ENCODE data around the gene CYP4B1.

The CYP4B1 gene

GRCh38 chr1:46797696-46798470, 963 bp upstream of the CYP4B1 start:
- DNase-seq (ENCODE audit: low spot score): no peak

DNA sequence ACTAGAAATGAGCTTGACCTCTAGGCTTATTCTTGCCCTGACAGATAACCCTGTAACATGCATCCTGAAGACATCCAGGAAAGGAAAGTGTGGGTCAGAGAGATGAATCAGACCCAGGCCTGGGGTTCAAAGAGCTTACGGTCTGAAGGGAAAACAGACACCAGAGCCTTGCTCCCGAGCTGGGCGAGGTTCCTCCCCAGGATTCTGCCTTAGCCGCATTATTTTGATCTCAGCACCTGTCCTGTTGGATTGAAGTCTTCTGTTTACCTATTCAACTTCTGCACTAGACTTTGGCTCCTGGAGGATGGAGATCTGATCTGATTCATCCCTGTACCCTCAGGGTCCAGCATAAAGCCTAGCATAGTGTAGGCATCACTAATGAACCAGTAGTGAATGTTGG, 1.9 kb downstream of the CYP4B1 start:
- DNase-seq (ENCODE audit: low spot score): no peak

- no peak for DNase-seq (ENCODE audit: low spot score)
Observed at GRCh38 chr1:46801323-46802055, 2.6 kb downstream of the CYP4B1 start.

DNA sequence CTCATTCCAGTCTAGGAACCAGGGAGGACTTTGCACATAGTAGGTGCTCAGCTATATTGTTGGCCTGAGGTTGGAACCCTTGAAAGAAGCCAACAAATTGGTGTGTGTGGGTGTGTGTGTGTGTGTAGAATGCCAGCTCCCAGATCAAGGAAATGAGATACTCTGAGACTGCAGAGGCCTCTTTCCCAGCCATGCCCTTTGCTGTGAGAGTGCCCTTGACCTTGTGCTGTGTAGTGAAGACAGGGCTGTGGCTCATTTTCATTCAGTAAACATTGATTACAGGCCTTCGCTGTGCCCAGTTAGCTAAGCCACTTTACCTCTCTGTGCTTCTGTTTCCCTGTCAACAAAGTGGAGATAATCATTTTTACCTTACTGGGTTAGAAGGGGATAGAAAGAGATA, 3.2 kb downstream of the CYP4B1 start:
- no peak for DNase-seq (ENCODE audit: low spot score)

GRCh38 chr1:46802901-46803574, 4.2 kb downstream of the CYP4B1 start:
- no peak for DNase-seq (ENCODE audit: low spot score)

GRCh38 chr1:46804027-46804889, 5.4 kb downstream of the CYP4B1 start:
- no peak for DNase-seq (ENCODE audit: low spot score)

- no peak for DNase-seq (ENCODE audit: low spot score)
Observed at GRCh38 chr1:46804926-46805325, 6.1 kb downstream of the CYP4B1 start.

GRCh38 chr1:46805755-46806154, 6.9 kb downstream of the CYP4B1 start:
- DNase-seq (ENCODE audit: low spot score): no peak

DNA sequence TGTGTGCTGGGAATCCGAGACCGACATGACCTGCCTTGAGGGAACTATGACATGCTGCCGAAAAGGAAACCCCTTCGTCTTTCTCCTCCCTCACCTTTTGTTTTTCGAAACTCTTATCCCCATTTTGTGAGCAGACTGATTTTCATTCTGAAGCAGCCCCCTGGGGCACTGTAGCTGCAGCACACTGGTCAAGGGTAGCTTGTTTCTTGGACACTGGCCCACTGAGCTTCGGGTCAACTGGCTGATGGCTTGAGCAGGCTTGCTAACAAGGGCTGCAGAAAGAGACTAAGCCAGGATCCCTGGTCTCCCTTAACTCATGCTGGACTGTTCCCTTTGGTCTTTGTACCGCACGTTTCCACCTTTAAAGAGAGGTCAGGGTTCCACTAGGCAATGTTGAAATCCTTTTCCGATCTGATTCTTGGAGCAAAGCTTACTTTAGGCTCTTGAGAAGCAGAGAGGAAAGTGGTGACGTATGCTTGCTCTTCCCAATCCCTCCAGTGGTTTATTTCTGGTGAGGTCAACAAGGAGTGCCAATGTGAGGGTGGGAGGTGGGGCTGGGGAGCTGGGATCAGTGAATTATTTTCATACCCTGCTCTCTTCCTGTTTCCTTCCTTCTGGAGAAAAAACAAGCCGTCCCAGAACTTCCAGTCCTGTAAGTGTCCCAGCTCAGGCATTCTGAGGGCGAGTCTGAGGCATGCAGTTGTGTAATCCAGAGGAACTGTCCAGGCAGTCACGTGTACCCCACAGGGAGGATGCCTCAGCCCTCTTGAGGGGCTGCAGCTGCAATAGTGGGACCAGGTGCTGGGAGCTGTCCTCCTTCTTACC, 7.6 kb downstream of the CYP4B1 start:
- DNase-seq (ENCODE audit: low spot score): no peak

GRCh38 chr1:46807046-46807972, 8.5 kb downstream of the CYP4B1 start:
- no peak for DNase-seq (ENCODE audit: low spot score)

- no peak for DNase-seq (ENCODE audit: low spot score)
Observed at GRCh38 chr1:46809071-46809470, 10.2 kb downstream of the CYP4B1 start.

GRCh38 chr1:46809904-46810303, 11.1 kb downstream of the CYP4B1 start:
- no peak for DNase-seq (ENCODE audit: low spot score)

DNA sequence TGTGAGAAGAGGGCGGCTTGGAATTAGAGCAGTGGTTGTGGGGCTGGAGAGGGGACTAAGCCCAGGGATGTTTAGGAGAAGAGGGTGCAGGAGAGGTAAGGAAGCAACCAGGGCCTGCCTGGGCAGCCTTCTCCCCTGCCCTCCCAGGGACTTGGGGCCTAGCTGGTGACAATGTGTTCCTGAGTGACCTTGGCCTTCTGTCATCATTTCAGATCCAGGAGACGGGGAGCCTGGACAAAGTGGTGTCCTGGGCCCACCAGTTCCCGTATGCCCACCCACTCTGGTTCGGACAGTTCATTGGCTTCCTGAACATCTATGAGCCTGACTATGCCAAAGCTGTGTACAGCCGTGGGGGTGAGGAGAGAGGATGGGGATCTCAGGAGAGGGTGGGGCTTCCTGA, 11.8 kb downstream of the CYP4B1 start:
- no peak for DNase-seq (ENCODE audit: low spot score)

GRCh38 chr1:46811053-46811452, 12.2 kb downstream of the CYP4B1 start:
- DNase-seq (ENCODE audit: low spot score): no peak

- no peak for DNase-seq (ENCODE audit: low spot score)
Observed at GRCh38 chr1:46812065-46812963, 13.5 kb downstream of the CYP4B1 start.

DNA sequence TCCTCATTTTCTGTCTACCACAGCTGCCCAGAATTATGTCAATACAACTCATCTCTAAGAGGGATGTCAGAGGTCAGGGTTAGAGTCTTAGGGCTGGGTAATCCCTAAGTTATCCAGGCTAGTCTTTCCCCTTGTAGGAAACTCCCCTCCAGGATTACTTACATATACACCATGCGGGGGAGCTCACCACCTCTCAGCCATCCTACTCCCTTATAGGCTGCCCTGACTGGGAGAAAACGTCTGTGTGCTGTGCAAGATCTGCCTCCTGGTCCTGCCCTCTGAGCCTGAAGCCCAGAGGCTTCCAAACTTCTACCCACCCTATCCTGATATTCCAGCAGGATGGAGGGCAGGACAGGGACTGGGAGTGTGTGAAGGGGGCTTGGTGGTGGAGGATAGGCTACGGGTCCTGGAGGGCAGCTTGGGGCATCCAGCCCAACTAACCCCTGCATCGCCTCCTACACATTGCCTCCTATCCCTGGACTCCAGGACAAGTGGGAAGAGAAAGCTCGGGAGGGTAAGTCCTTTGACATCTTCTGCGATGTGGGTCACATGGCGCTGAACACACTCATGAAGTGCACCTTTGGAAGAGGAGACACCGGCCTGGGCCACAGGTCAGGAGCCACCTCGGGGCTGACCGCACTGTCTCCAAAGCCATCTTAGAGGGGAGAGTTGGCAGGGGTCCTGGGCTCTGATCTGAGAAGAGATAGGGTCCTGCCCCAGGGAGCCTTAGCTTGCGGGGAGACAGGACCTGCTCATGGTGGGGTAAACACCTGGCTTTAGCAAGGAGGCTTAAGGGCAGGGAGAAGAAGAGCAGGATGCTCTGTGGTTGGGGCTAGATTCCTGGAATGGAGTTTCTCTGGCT, 14.4 kb downstream of the CYP4B1 start:
- peak; percentile 37 for DNase-seq (ENCODE audit: low spot score)

GRCh38 chr1:46813858-46814396, 15.1 kb downstream of the CYP4B1 start:
- DNase-seq (ENCODE audit: low spot score): peak; percentile 6

GRCh38 chr1:46815133-46815532, 16.3 kb downstream of the CYP4B1 start:
- no peak for DNase-seq (ENCODE audit: low spot score)

All from ecto neural progenitor cell (in vitro differentiated cells).